GM18517 (cell line): ENCODE results near the gene SLC7A14.

ENCODE experiments used
- ATAC-seq: cut with Tn5 transposase; IDR thresholded peaks from one replicate; pipeline ENCODE4 v1.9.1; 2021; ENCODE audit warnings: mild to moderate bottlenecking, moderate library complexity; ENCODE audit not compliant: unreplicated experiment

The SLC7A14 gene

DNA sequence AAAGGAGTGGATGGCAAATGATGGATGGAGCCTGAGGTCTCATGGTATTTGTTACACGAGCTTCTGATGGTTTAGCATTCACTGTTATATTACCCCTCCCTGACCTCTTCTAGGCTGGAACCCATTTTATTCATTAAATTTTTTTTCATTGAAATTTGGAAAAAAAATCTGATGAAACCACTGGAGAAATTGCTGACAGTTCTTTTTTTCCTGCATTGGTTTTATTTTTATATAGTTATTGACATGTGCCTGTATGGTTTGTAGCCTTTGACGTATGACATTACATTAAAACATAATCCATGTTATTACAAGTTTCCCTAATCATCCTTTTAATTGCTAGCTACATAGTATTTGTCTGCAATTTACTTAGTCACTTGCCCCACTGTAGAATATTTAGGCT lies 85.4 kb downstream of the SLC7A14 start:
- no peak for ATAC-seq

DNA sequence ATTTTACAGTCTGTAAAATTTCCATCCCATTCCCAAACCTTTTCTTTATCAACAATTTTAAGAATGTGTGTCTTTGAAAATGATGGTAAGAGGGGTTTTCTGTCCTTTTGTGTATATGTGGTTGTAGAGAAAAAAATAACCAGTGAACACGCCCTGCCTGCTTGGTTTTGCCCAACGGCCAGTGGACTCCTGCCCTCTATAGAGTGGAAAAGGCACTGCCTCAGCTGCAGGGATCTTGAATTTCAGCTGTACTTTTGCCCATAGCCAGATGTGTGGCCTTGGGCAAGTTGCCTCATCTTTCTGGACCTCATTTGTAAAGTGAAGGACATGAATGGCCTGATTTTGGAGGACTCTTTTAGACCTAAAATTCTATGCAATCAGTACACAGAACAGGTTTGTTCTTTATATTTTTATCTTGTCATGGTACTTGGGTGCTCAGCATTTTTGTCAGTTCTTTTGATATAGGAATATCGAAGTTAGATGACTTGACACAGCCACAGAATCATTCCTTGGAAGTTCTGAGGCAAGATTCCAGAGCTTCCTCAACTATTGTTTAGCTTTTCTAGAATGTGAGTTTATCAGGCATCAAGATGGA lies 86.2 kb downstream of the SLC7A14 start:
- ATAC-seq: no peak

- ATAC-seq: no peak
These were observed 88.4 kb downstream of the SLC7A14 start for GRCh38 chr3:170497207-170498095.

GRCh38 chr3:170496868-170497140 lies 89.1 kb downstream of the SLC7A14 start:
- ATAC-seq: no peak

- no peak for ATAC-seq
These were observed 89.6 kb downstream of the SLC7A14 start for GRCh38 chr3:170496026-170496867.

GRCh38 chr3:170494766-170495165 lies 91.1 kb downstream of the SLC7A14 start:
- ATAC-seq: no peak

DNA sequence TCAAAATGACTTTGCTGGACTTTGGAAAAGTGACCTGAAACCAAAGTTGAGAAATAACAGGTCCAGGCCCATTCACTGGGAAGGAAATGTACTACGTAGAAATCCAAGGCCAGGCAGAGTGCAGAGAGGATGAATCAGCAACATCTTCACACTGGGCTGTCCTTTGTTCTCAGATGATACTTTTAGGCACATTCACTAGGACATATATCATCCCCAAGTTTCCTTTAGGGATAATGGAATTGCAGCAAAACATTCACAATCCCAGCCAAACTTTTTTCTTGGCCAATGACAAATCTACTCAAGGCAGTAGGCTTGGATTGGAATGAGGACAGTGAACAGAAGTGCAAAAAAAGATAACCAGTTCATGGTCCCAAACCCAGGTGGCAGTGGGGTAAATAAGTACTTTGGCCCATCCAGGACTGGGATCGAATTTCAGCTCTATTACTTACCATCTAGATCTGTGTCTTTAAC lies 92.1 kb downstream of the SLC7A14 start:
- no peak for ATAC-seq

DNA sequence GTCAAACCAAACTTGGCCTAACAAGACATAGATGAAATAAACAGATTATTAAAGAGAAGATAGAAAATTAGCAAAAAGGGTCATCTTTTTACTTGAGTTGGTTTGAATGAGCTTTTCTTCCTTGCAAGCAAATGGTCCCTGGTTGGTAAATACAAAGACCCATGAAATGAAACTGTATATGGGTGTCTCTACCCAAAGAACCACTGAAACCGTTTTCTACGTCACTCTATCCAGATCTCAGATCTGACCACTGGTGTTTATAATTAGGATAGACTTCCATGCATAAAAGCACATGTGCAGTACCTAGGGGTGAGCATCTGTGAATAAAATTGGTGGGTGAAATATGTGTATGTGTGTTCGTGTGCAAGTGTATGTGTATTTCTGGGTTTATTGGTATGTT lies 94.0 kb downstream of the SLC7A14 start:
- ATAC-seq: no peak

DNA sequence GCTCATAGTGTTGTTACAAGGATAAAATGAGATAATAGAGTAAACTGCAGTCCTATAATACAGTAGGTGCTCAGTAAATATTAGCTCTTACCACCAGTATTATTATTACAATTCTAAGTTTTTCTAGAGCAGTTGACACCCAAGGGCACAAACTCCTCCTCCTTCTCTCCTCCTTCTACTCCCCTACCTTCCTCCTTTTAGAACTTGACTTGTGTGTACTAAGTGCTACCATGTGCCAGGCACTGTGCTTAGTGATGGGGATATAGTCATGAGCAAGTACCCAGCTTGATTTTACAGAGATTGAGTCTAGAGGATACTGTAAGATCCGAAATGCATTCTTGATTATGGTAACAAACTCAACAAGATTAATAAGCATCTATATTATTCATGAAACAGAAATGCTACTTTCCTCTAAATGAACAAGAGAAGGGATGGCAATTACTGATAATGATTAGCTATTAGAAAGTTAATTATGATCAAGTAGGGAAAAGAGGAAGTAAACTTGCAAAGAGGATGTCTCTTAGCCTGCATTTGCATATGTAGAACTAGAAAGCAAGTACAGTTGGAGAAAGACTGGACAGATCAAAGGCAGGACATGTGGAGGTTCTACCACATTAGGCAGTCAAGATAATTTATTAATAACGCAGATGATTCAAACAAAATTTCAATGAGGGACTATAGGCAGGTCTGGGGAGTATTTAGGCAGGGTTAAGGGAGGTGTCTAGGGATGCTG lies 94.9 kb downstream of the SLC7A14 start:
- ATAC-seq: no peak

DNA sequence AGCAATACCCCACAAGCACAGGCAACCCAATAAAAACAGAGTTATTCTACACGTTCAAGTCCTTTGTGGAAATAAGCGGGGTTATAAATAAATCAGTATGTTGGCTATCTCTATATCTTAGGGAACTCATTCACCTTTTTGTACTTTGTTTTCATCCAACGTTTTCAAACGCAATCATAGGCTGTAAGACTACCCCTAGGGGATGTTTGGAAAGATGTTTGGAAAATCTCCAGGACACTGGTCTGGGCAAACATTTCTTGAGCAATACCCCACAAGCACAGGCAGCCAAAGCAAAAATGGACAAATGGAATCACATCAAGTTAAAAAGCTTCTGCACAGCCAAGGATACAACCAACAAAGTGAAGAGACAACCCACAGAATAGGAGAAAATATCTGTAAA lies 97.1 kb downstream of the SLC7A14 start:
- no peak for ATAC-seq

DNA sequence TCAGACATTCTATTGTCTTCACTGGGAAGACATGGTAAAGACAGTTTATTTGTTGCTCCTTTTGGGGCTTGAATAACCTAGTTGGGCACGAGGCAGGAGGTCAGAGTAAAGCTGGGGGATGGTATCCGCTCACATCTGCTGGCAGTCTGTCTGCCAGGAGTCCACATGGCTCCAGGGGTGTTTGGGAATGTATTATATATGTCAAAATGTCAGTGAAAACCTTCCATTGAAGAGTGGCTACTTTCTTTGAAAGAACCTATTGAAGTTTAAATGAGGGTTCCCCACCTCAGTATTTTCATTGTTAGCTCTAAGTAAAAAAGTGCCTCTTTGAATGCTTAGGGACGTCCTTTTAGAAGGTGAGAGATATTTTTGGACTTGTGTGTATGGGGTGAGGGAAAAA lies 98.8 kb downstream of the SLC7A14 start:
- no peak for ATAC-seq

DNA sequence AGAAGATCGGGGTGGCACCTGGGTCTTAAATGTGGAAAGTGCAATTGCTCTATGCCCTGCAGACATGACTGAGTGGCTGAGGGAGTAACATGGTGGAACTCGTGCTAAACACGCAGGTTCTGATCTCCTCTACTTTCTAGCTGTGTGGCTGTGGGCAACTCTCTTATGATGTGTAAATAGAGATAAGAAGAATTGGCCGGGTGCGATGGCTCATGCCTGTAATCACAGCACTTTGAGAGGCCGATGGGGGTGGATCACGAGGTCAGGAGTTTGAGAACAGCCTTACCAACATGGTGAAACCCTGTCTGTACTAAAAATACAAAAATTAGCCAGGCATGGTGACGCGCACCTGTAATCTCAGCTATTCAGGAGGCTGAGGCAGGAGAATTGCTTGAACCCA lies 99.5 kb downstream of the SLC7A14 start:
- no peak for ATAC-seq

- ATAC-seq: no peak
These were observed 100.2 kb downstream of the SLC7A14 start for GRCh38 chr3:170485696-170486095.

GRCh38 chr3:170485294-170485693 lies 100.6 kb downstream of the SLC7A14 start:
- ATAC-seq: no peak

GRCh38 chr3:170484869-170485268 lies 101.0 kb downstream of the SLC7A14 start:
- no peak for ATAC-seq

DNA sequence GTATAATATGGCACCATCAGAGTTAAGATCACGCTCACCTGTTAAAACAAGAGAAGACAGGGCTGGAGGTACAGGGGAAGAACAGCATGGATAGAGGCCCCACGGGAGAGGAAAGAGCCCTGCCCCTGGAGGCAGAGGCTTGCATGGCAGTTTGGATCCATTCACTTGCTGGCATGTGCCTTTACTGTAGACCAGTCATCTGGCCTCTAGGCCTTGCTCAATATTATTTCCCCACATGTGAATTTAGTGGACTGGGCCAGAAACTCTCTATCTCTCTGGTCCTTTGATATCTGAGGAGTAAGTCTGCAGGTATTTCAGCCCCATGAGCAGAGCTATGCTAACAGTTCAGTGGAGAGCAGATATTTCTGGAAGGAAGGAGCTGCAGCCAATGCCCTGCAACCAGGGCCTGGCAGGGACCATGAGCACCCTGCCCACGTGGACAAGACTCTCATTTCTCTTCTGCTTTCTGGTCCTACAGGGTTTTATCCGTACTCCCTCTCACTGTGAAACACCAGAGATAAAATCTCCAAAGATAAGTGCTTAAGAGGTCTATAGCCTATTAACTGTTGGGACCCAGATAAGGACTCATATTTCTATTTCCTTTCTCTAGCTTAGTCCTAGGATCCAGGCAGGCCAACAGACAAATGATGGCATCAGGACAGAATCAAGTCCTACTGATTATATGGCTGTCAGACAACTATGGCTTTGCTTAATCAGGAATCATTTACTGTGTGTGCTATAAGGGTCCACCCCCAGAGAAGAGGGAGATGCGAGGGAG lies 102.2 kb downstream of the SLC7A14 start:
- no peak for ATAC-seq

GRCh38 chr3:170482199-170482598 lies 103.7 kb downstream of the SLC7A14 start:
- ATAC-seq: no peak

DNA sequence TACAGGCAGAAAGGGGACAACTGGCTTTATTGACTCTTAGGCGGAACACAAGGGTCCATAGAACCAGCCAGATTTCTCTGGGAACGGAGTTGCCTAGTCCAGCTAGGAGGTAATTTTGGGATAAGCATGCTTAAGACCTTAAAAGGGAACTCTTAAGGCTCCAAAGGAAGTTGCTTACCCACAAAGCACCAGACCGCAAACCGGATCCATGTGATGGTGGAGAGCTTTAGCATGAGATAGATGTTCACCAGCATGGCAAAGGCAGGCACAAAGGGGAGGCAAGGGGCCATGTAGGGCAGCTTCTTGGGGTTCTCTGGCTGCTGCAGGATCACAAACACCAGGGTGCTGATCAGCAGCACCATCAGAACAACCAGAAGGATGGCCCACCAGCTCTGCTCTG lies 105.8 kb downstream of the SLC7A14 start:
- ATAC-seq: no peak

DNA sequence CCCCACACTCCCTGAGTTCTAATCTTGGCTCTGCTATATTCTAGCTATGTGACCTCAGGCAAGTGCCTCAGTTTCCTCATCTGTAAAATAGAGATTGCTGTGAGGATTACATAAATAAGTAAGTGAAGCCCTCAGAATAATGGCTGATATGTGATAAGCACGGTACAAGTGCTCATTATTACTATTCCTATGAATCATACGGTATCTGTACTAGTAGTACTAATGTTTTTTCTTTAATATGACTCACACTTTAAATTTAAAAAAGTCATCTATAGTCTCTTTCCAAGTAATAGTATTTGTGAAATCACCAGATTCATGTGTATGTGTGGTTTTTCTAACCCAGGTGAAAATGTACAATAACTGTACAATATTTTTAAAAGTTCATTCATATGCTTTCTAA lies 108.5 kb downstream of the SLC7A14 start:
- ATAC-seq: no peak

GRCh38 chr3:170476291-170476690 lies 109.6 kb downstream of the SLC7A14 start:
- ATAC-seq: no peak
